Lower lobe of right lung (tissue), 2 donors: ENCODE measurements around the gene USP15. TPM values are rescaled to one million over a fixed set of nuclear protein-coding genes. Genes with fewer than 3 reads are reported as not detected.
A peak's percentile ranks its signal among the peaks of the same experiment; 100 is the strongest.

Source experiments
- ATAC-seq, 2 donors: fragments of 200-7000 bp; cut with Tn5 transposase; one replicate each; pipeline ENCODE4 v1.9.1; 2020 to 2022; ENCODE audit warnings: mild to moderate bottlenecking in 2 of 2, moderate library complexity in 2 of 2
- DNase-seq: peaks from one replicate; pipeline ENCODE4 v3.0.0-alpha.2; 2020
- H3K27ac ChIP-seq: fragments of 200-600 bp; one replicate; pipeline ENCODE4 v1.8.0; 2022
- H3K27me3 ChIP-seq: fragments of 200-600 bp; one replicate; pipeline ENCODE4 v1.8.0; 2022; ENCODE audit warnings: low read depth
- H3K36me3 ChIP-seq: fragments of 200-600 bp; one replicate; pipeline ENCODE4 v1.8.0; 2022; ENCODE audit warnings: mild to moderate bottlenecking
- H3K4me1 ChIP-seq: fragments of 200-600 bp; one replicate; pipeline ENCODE4 v1.8.0; 2022
- H3K4me3 ChIP-seq: fragments of 200-600 bp; one replicate; pipeline ENCODE4 v1.8.0; 2022; ENCODE audit warnings: mild to moderate bottlenecking
- H3K9me3 ChIP-seq: fragments of 200-600 bp; one replicate; pipeline ENCODE4 v1.8.0; 2022
- CTCF ChIP-seq: fragments of 200-600 bp; IDR thresholded peaks from one replicate; pipeline ENCODE4 v1.8.0; 2022; ENCODE audit warnings: antibody characterized with exemption, mild to moderate bottlenecking
- intact Hi-C: fragments of 100-400 bp; cut with DNase I; formaldehyde crosslinking; loops from one replicate; pipeline ENCODE4 v1.11.0; 2022
- total RNA-seq: library from RNA; stranded (reverse); fragmentation: NEBNext Ultra II Directional; extraction: Animal tissue kit (Norgen Biotek cat#: 25700); gene quantifications from one replicate; pipeline ENCODE4 v1.2.1, GENCODE V29; 2021
- donor health status: DM: no; HTN: yes; CAD: no; lungs with severe emphysema.

Gene USP15
- total RNA-seq, 1 donor from 2014 or later, result 91.9 TPM

DNA sequence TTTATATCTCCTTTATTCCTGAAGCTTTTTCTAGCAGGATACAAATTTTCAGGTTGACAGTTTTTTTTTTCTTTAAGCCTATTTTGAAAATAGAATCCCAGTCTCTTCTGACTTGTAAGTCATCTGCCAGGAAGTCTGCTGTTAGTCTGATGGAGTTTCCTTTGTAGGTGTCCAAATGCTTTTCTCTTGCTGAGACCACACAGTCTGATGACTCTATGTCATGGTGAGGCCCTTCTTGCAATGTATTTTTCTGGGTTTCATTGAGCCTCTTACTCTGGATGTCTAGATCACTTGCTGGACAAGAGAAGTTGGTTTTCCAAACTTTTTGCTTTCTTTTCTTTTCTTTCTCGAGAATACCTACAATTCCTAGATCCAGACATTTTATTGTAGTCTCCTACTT is 30.6 kb downstream of the USP15 start:
- H3K27ac ChIP-seq, result no peak overlapping the region
- TF ChIP-seq CTCF, result no peak
- H3K4me1 ChIP-seq, result peaks cover 17% of the 10 kb centered on the region
- H3K36me3 ChIP-seq, result peaks cover 12% of the 10 kb centered on the region
- ATAC-seq (no peak), DNase-seq (no peak)
- intact Hi-C loops, result no loop called here
- H3K4me3 ChIP-seq, result no peak overlapping the region
- no peaks in the 10 kb centered on the region for H3K9me3 ChIP-seq
- H3K27me3 ChIP-seq, result no peaks in the 10 kb centered on the region

DNA sequence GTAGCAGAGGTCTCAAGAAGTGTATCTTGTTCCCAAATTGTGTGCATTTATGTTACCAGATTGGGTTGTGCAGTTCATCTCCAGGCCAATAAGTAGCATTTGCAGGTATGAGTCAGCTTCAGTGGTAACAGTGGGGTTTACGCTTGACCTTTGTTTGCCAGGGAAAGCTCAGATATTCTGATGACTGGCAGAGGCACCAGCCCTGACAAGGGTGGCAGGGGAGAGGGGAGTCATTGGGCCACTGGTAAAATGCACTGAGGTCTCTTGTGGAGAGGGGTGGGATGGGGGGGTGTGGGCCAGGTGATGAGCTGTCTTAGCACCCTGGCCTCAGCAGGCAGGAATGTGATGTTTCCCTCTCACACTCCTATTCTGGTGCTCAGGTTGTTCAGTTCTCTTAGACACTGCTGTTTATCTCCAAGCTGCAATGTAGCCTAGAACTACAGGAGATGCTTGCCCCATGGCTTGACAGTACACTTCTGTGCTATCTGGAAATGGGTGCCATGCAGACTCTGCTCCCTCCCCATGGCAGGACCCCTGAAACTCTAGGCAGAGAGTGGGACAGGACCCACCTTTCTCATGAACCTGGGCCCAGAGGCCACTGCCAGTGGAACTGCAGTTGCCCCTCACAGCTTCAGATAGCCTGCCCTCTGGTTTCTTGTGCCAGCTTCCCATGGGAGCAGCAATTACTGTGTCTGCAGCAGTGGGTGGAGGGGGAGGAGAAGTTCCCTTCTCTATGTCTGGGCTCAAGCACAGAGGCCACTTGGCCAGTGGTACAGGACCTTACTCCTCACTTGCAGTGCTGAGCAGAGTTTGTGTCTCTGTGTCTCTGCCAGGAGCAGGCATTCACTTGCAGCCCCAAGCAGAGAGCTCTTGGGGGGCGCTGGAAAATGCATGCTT is 31.9 kb downstream of the USP15 start:
- peaks cover 17% of the 10 kb centered on the region for H3K4me1 ChIP-seq
- H3K4me3 ChIP-seq, result no peak overlapping the region
- H3K27me3 ChIP-seq, result no peaks in the 10 kb centered on the region
- no peak overlapping the region for H3K27ac ChIP-seq
- H3K36me3 ChIP-seq, result peaks cover 17% of the 10 kb centered on the region
- no peak for DNase-seq
- TF ChIP-seq CTCF, result no peak
- H3K9me3 ChIP-seq, result no peaks in the 10 kb centered on the region
- intact Hi-C loops, result no loop called here
- ATAC-seq, result peak; percentile 49 to 52

GRCh38 chr12:62292761-62293344 is 32.6 kb downstream of the USP15 start:
- Histone ChIP-seq H3K36me3 (peaks cover 19% of the 10 kb centered on the region), H3K9me3 (peaks cover 5% of the 10 kb centered on the region), H3K4me3 (no peak overlapping the region), H3K4me1 (peaks cover 17% of the 10 kb centered on the region), H3K27me3 (no peaks in the 10 kb centered on the region), H3K27ac (no peak overlapping the region)
- ATAC-seq, result peak; percentile 32 to 34
- intact Hi-C loops, result no loop called here
- TF ChIP-seq CTCF, result no peak
- DNase-seq, result no peak

DNA sequence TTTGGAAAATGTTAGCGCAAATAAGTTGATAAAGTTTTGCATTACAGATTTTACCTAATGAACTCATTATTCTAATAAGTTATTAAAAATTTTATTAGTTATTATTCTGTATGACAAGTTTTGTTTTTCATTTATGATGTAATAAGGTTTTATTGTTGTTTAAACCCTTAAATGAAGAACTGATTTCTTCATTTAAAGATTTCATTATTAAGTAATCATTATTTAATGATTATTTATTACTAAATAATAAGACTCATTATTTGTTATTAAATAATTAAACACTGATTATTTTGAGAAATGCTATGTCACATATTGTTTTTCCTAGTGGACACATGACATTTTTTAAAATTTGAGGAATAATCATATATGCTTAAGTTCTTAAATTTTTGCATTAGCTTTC is 34.2 kb downstream of the USP15 start:
- no peak overlapping the region for H3K27ac ChIP-seq
- ATAC-seq, result no peak

GRCh38 chr12:62296001-62296400 is 35.8 kb downstream of the USP15 start:
- peaks cover 17% of the 10 kb centered on the region for H3K4me1 ChIP-seq
- intact Hi-C loops, result no loop called here
- no peak for ATAC-seq
- H3K9me3 ChIP-seq, result peaks cover 6% of the 10 kb centered on the region
- no peak overlapping the region for H3K4me3 ChIP-seq
- no peak overlapping the region for H3K27ac ChIP-seq
- H3K27me3 ChIP-seq, result no peaks in the 10 kb centered on the region
- H3K36me3 ChIP-seq, result peaks cover 25% of the 10 kb centered on the region
- DNase-seq, result no peak
- no peak for TF ChIP-seq CTCF

More for the DNA sequence above, 34.2 kb downstream of the USP15 start:
- DNase-seq, result no peak
- H3K4me3 ChIP-seq, result no peak overlapping the region
- TF ChIP-seq CTCF, result no peak
- peaks cover 17% of the 10 kb centered on the region for H3K4me1 ChIP-seq
- H3K9me3 ChIP-seq, result peaks cover 6% of the 10 kb centered on the region
- intact Hi-C loops, result no loop called here
- peaks cover 25% of the 10 kb centered on the region for H3K36me3 ChIP-seq
- H3K27me3 ChIP-seq, result no peaks in the 10 kb centered on the region
